ENCODE data around the gene ADAMTSL2. TPM values are rescaled to one million over a fixed set of nuclear protein-coding genes. Genes with fewer than 3 reads are reported as not detected.

Gene ADAMTSL2
- total RNA-seq, 1 donor from 2014 or later = not detected

- no peak overlapping the region for H3K4me3 ChIP-seq (ENCODE audit: low read depth, low read length)
- TF ChIP-seq, protein P1, sequence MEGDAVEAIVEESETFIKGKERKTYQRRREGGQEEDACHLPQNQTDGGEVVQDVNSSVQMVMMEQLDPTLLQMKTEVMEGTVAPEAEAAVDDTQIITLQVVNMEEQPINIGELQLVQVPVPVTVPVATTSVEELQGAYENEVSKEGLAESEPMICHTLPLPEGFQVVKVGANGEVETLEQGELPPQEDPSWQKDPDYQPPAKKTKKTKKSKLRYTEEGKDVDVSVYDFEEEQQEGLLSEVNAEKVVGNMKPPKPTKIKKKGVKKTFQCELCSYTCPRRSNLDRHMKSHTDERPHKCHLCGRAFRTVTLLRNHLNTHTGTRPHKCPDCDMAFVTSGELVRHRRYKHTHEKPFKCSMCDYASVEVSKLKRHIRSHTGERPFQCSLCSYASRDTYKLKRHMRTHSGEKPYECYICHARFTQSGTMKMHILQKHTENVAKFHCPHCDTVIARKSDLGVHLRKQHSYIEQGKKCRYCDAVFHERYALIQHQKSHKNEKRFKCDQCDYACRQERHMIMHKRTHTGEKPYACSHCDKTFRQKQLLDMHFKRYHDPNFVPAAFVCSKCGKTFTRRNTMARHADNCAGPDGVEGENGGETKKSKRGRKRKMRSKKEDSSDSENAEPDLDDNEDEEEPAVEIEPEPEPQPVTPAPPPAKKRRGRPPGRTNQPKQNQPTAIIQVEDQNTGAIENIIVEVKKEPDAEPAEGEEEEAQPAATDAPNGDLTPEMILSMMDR (conservative IDR thresholded peaks at IDR 0.05; ENCODE audit: low read depth, low read length) = no peak
- DNase-seq (ENCODE audit: low read depth) = no peak
Measured at GRCh38 chr9:133607381-133607780, 72.9 kb downstream of the ADAMTSL2 start.

GRCh38 chr9:133607976-133608375 lies 73.5 kb downstream of the ADAMTSL2 start:
- H3K4me3 ChIP-seq (ENCODE audit: low read depth, low read length) = no peak overlapping the region
- DNase-seq (ENCODE audit: low read depth) = no peak
- TF ChIP-seq, protein P1 (conservative IDR thresholded peaks at IDR 0.05; ENCODE audit: low read depth, low read length) = no peak

- no peak overlapping the region for H3K4me3 ChIP-seq (ENCODE audit: low read depth, low read length)
- DNase-seq (ENCODE audit: low read depth) = no peak
- TF ChIP-seq, protein P1 (conservative IDR thresholded peaks at IDR 0.05; ENCODE audit: low read depth, low read length) = no peak
Measured at GRCh38 chr9:133608382-133608781, 73.9 kb downstream of the ADAMTSL2 start.

- TF ChIP-seq, protein P1 (conservative IDR thresholded peaks at IDR 0.05; ENCODE audit: low read depth, low read length) = no peak
- DNase-seq (ENCODE audit: low read depth) = no peak
- no peak overlapping the region for H3K4me3 ChIP-seq (ENCODE audit: low read depth, low read length)
Measured at GRCh38 chr9:133608889-133609288, 74.4 kb downstream of the ADAMTSL2 start.

DNA sequence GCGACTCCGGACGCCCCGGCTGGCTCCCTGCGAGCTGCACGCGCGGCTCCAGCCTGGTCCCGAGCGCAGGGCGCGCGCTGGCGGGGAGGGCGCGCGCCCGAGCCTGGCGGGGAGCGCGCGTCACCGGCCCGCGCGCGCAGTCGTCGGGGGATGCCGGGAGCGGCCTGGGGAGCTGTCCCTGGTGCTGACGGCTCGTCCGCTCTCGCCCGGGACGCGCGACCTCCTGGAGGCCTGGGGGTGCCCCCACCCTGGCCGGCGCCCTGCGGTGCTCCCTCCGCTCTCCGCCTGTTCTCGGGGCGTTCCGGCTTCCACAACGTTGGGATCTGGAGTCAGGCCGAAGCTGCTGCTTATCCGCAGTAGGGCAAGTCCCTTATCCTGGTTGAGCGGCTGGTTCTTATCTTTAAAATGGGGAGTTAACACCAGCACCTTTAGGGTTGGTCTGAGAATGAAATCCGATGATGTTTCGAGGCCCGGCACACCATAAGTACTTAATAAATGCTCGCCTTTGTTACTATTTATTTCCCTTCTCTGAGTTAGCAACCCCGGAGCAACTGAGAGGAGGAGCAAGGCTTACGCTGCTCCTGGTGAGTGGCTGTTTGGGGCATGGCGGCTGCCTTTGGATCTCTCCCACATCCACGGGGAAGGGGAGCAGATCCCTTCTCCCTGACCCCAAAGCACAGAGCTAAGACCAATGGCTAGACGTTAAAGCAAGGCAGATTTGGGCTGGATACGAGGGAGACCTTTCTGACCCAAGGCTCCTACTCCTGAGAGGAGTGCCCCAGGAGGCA lies 75.0 kb downstream of the ADAMTSL2 start, which contains the start of gene FAM163B:
TSS of gene FAM163B (minus strand) at position 79 of the 788 bp plus-strand sequence. CDS start 29,166 bp downstream, outside the sequence.
- TF ChIP-seq, protein P1 (conservative IDR thresholded peaks at IDR 0.05; ENCODE audit: low read depth, low read length) = no peak
- DNase-seq (ENCODE audit: low read depth) = no peak
- H3K4me3 ChIP-seq (ENCODE audit: low read depth, low read length) = no peak within 1 kb of the TSS

- no peak for DNase-seq (ENCODE audit: low read depth)
- H3K4me3 ChIP-seq (ENCODE audit: low read depth, low read length) = no peak overlapping the region
- TF ChIP-seq, protein P1 (conservative IDR thresholded peaks at IDR 0.05; ENCODE audit: low read depth, low read length) = no peak
Measured at GRCh38 chr9:133610845-133611244, 76.3 kb downstream of the ADAMTSL2 start.

GRCh38 chr9:133612051-133612450 lies 77.5 kb downstream of the ADAMTSL2 start:
- TF ChIP-seq, protein P1 (conservative IDR thresholded peaks at IDR 0.05; ENCODE audit: low read depth, low read length) = no peak
- DNase-seq (ENCODE audit: low read depth) = no peak
- no peak overlapping the region for H3K4me3 ChIP-seq (ENCODE audit: low read depth, low read length)
